ENCODE data around the gene TXNL4B.

TXNL4B gene

GRCh38 chr16:72109300-72109699, 15.9 kb upstream of the TXNL4B start (continued):
- TF ChIP-seq ZSCAN4 (tag by site-specific recombination; IDR thresholded peaks at IDR 0.05) (no peak), ZNF596 (tag by site-specific recombination; IDR thresholded peaks at IDR 0.05) (no peak), ZNF433 (tag by site-specific recombination; IDR thresholded peaks at IDR 0.05; ENCODE audit: low read depth) (no peak), TRIM28 (IDR thresholded peaks at IDR 0.05; ENCODE audit: borderline replicate concordance, low read length) (no peak), ZNF580 (tag by site-specific recombination; IDR thresholded peaks at IDR 0.05) (no peak), ZFP69B (tag by site-specific recombination; IDR thresholded peaks at IDR 0.05) (no peak)

GRCh38 chr16:72108353-72109102, 15.1 kb upstream of the TXNL4B start:
- Histone ChIP-seq H3K4me1 (ENCODE audit: control insufficient read depth, insufficient read depth, low read length) (no peaks in the 10 kb centered on the region), H3K36me3 (ENCODE audit: control insufficient read depth in 2 of 2, insufficient read depth in 1 of 2, low read length in 2 of 2) (peaks cover 4 to 100% of the 10 kb centered on the region in 2 experiments; a peak in 2 of 3 replicates), H3K9me3 (ENCODE audit: control insufficient read depth, insufficient read depth, low read depth, low read length) (no peaks in the 10 kb centered on the region), H3K27ac (ENCODE audit: extremely low read depth, low read depth, low read length) (no peak overlapping the region), H3K4me3 (ENCODE audit: low read depth, low read length) (no peak overlapping the region)
- TF ChIP-seq ZNF514 (tag by site-specific recombination; IDR thresholded peaks at IDR 0.05) = no peak
- no peak for TF ChIP-seq ZSCAN16 (tag by site-specific recombination; IDR thresholded peaks at IDR 0.05)
- TF ChIP-seq ZNF133 (tag by site-specific recombination; IDR thresholded peaks at IDR 0.05) = no peak
- TF ChIP-seq TRIM28 (IDR thresholded peaks at IDR 0.05; ENCODE audit: borderline replicate concordance, low read length) = no peak
- no peak for TF ChIP-seq ZNF830 (tag by site-specific recombination; IDR thresholded peaks at IDR 0.05; ENCODE audit: low read depth)
- no peak for TF ChIP-seq ZNF580 (tag by site-specific recombination; IDR thresholded peaks at IDR 0.05)
- TF ChIP-seq ZNF211 (tag by site-specific recombination; IDR thresholded peaks at IDR 0.05; ENCODE audit: low read depth) = no peak
- no peak for TF ChIP-seq ZNF548 (tag by site-specific recombination; IDR thresholded peaks at IDR 0.05)
- no peak for TF ChIP-seq ZNF18 (tag by site-specific recombination; IDR thresholded peaks at IDR 0.05)
- no peak for TF ChIP-seq ZNF791 (tag by site-specific recombination; IDR thresholded peaks at IDR 0.05)
- no peak for TF ChIP-seq HIC1 (tag by site-specific recombination; IDR thresholded peaks at IDR 0.05)
- no peak for TF ChIP-seq ZBTB26 (tag by site-specific recombination; optimal IDR thresholded peaks at IDR 0.05)
- TF ChIP-seq ZNF302 (tag by site-specific recombination; IDR thresholded peaks at IDR 0.05; ENCODE audit: low read depth) = no peak
- no peak for TF ChIP-seq ZBTB49 (tag by site-specific recombination; IDR thresholded peaks at IDR 0.05; ENCODE audit: low read depth)
- no peak for TF ChIP-seq GLI2 (tag by site-specific recombination; IDR thresholded peaks at IDR 0.05; ENCODE audit: borderline replicate concordance, low read depth)
- TF ChIP-seq ZNF146 (tag by site-specific recombination; IDR thresholded peaks at IDR 0.05) = no peak
- TF ChIP-seq ZNF121 (tag by site-specific recombination; IDR thresholded peaks at IDR 0.05) = no peak
- TF ChIP-seq ZNF280D (tag by site-specific recombination; IDR thresholded peaks at IDR 0.05) = no peak
- POLR2A ChIA-PET = no interaction called here
- CTCF ChIA-PET = interaction anchor here (0.6 kb wide), 2 partner anchors 8 to 144 kb away, joined by 3 read pairs; no protein-coding TSS in a partner anchor

All from HEK293 (cell line).